Liver (tissue), 3 donors: ENCODE data around the gene LITAFD.

ENCODE experiments used
- CTCF ChIP-seq: fragments of 150-350 bp; IDR thresholded peaks from 2 replicates; pipeline ENCODE4 v1.5.1; 2017; ENCODE audit warnings: improper control_type of control experiment, low read depth, low read length; ENCODE audit not compliant: missing input control
- FOXA1 ChIP-seq: IDR thresholded peaks from 2 replicates; pipeline ENCODE4 v1.6.1; 2016; ENCODE audit warnings: antibody characterized with exemption
- GABPA ChIP-seq, 2 donors: IDR thresholded peaks in 1 of 2; conservative IDR thresholded peaks in 1 of 2; 2 replicates each; pipeline ENCODE4 v1.6.1; 2016; ENCODE audit warnings: antibody characterized with exemption in 2 of 2, mild to moderate bottlenecking in 1 of 2, moderate library complexity in 1 of 2
- HNF4A ChIP-seq, 2 donors: conservative IDR thresholded peaks; 2 replicates each; pipeline ENCODE4 v1.6.1; 2016; ENCODE audit warnings: antibody characterized with exemption in 2 of 2, mild to moderate bottlenecking in 2 of 2
- JUND ChIP-seq, 2 donors: IDR thresholded peaks; 2 replicates each; pipeline ENCODE4 v1.6.1; 2016; ENCODE audit warnings: antibody characterized with exemption in 2 of 2
- RAD21 ChIP-seq, 2 donors: IDR thresholded peaks; 2 replicates each; pipeline ENCODE4 v1.6.1; 2016; ENCODE audit warnings: antibody characterized with exemption in 2 of 2, mild to moderate bottlenecking in 2 of 2
- REST ChIP-seq: IDR thresholded peaks from 2 replicates; pipeline ENCODE4 v1.6.1; 2016; ENCODE audit warnings: antibody characterized with exemption, mild to moderate bottlenecking
- RXRA ChIP-seq, 2 donors: IDR thresholded peaks; 2 replicates each; pipeline ENCODE4 v1.6.1; 2017 to 2018; ENCODE audit warnings: antibody characterized with exemption in 2 of 2, mild to moderate bottlenecking in 1 of 2
- SP1 ChIP-seq: IDR thresholded peaks from 2 replicates; pipeline ENCODE4 v1.6.1; 2018; ENCODE audit warnings: antibody characterized with exemption, mild to moderate bottlenecking
- TAF1 ChIP-seq: conservative IDR thresholded peaks from 2 replicates; pipeline ENCODE4 v1.6.1; 2016; ENCODE audit warnings: antibody characterized with exemption, mild to moderate bottlenecking
- YY1 ChIP-seq: IDR thresholded peaks from 2 replicates; pipeline ENCODE4 v1.6.1; 2016; ENCODE audit warnings: antibody characterized with exemption, mild to moderate bottlenecking
- ZBTB33 ChIP-seq: IDR thresholded peaks from 2 replicates; pipeline ENCODE4 v1.6.1; 2016; ENCODE audit warnings: antibody characterized with exemption
- TF ChIP-seq, protein P1 (sequence below): IDR thresholded peaks from 2 replicates; pipeline ENCODE4 v1.6.1; 2016; ENCODE audit warnings: antibody characterized with exemption
- TF ChIP-seq, protein P2 (sequence below): IDR thresholded peaks from 2 replicates; pipeline ENCODE4 v1.6.1; 2016; ENCODE audit warnings: antibody characterized with exemption
- donor health status: healthy.
- donor health status: healthy.

DNA sequence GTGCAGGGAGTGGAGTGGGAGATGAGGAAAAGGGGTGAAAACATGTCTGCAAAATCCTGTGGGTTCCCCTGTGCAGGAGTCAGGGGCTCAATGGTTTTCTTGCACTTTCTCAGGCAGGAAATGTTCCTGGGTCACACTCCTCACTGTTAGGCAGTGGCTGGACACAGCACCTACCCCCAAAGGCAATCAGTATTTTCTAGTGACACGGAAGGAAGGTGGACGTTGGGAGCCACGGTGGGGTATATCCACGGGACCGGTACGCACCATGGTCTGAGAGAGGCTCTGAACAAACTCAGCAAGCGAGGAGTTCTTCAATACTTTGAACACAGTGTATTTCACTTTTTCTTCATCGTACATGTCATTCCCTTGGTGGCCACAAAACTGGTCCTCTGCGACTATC is 20.9 kb downstream of the LITAFD start:
- no peak for TF ChIP-seq REST
- TF ChIP-seq ZBTB33 = no peak
- TF ChIP-seq FOXA1 = no peak
- no peak for TF ChIP-seq CTCF
- no peak for TF ChIP-seq TAF1
- no peak for TF ChIP-seq SP1
- no peak for TF ChIP-seq JUND (IDR thresholded peaks at IDR 0.05)
- TF ChIP-seq, protein P1, sequence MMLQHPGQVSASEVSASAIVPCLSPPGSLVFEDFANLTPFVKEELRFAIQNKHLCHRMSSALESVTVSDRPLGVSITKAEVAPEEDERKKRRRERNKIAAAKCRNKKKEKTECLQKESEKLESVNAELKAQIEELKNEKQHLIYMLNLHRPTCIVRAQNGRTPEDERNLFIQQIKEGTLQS = no peak
- no peak for TF ChIP-seq RXRA (IDR thresholded peaks at IDR 0.05)
- TF ChIP-seq, protein P2, sequence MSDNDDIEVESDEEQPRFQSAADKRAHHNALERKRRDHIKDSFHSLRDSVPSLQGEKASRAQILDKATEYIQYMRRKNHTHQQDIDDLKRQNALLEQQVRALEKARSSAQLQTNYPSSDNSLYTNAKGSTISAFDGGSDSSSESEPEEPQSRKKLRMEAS = no peak
- TF ChIP-seq RAD21 (IDR thresholded peaks at IDR 0.05) = no peak
- no peak for TF ChIP-seq YY1
- TF ChIP-seq HNF4A (conservative IDR thresholded peaks at IDR 0.05) = no peak
- no peak for TF ChIP-seq GABPA (IDR thresholded peaks at IDR 0.05 in 1 of 2, conservative IDR thresholded peaks at IDR 0.05 in 1 of 2)
